Fibroblast of pulmonary artery (primary cell): ENCODE measurements around the gene MYH10.
"Not testable (repeated sequence)": the region's sequence is repeated elsewhere in the genome, so short reads cannot be mapped to it uniquely, and the experiment has no call there.

Experiments
- DNase-seq: peaks from one replicate; pipeline ENCODE4 v3.0.0-alpha.2; 2010; ENCODE audit warnings: low read depth
- H3K4me3 ChIP-seq: replicated peaks from 2 replicates; pipeline ENCODE4 v1.5.1; 2011; ENCODE audit warnings: low read depth, mild to moderate bottlenecking, control low read depth, low read length, moderate library complexity
- CTCF ChIP-seq: IDR thresholded peaks from 2 replicates; pipeline ENCODE4 v1.5.1; 2011; ENCODE audit warnings: mild to moderate bottlenecking, control low read depth, low read length, inconsistent platforms; ENCODE audit errors: missing control alignments

MYH10 gene

GRCh38 chr17:8552577-8553320 lies 77.8 kb downstream of the MYH10 start:
- no peak for TF ChIP-seq CTCF
- DNase-seq = peak; percentile 24
- no peak overlapping the region for H3K4me3 ChIP-seq

- DNase-seq = peak; percentile 86
- H3K4me3 ChIP-seq = no peak overlapping the region
- no peak for TF ChIP-seq CTCF
Observed at GRCh38 chr17:8542599-8543502, 87.7 kb downstream of the MYH10 start.

GRCh38 chr17:8539976-8540375 lies 90.5 kb downstream of the MYH10 start:
- H3K4me3 ChIP-seq, DNase-seq: not testable (repeated sequence)

GRCh38 chr17:8537734-8538133 lies 92.8 kb downstream of the MYH10 start:
- no peak overlapping the region for H3K4me3 ChIP-seq
- TF ChIP-seq CTCF = no peak
- DNase-seq = no peak

GRCh38 chr17:8534498-8535188 lies 95.9 kb downstream of the MYH10 start:
- no peak overlapping the region for H3K4me3 ChIP-seq
- DNase-seq = no peak
- TF ChIP-seq CTCF = no peak

- TF ChIP-seq CTCF = no peak
- DNase-seq = peak; percentile 56
- no peak overlapping the region for H3K4me3 ChIP-seq
Observed at GRCh38 chr17:8532021-8532420, 98.5 kb downstream of the MYH10 start.

GRCh38 chr17:8522577-8522976 lies 107.9 kb downstream of the MYH10 start:
- peak; percentile 14 for DNase-seq
- no peak for TF ChIP-seq CTCF
- no peak overlapping the region for H3K4me3 ChIP-seq
